ACC112 (cell line): ENCODE data around the gene HS6ST3.

Experiments used
- H2AFZ ChIP-seq: fragments of 200-600 bp; sonication (generic); one replicate; pipeline ENCODE4 v1.6.0; 2017; ENCODE audit warnings: antibody characterized with exemption, low read length; ENCODE audit not compliant: unreplicated experiment
- H3K27ac ChIP-seq: fragments of 200-600 bp; sonication (generic); 2 replicates; pipeline ENCODE4 v1.5.1; 2014; ENCODE audit warnings: low read depth, mild to moderate bottlenecking, antibody characterized with exemption, low read length, moderate library complexity
- H3K27me3 ChIP-seq: fragments of 200-600 bp; sonication (generic); 2 replicates; pipeline ENCODE4 v1.6.1; 2014; ENCODE audit warnings: mild to moderate bottlenecking, antibody characterized with exemption, low read length, moderate library complexity, mixed read lengths; ENCODE audit not compliant: insufficient read depth
- H3K36me3 ChIP-seq: fragments of 200-600 bp; sonication (generic); 2 replicates; pipeline ENCODE4 v1.6.1; 2016; ENCODE audit warnings: mild to moderate bottlenecking, antibody characterized with exemption, low read length, moderate library complexity, mixed read lengths; ENCODE audit not compliant: insufficient read depth
- H3K4me1 ChIP-seq: fragments of 200-600 bp; sonication (generic); one replicate; pipeline ENCODE4 v1.6.1; 2016; ENCODE audit warnings: low read length, mixed read lengths; ENCODE audit not compliant: insufficient read depth, unreplicated experiment, control insufficient read depth
- H3K4me3 ChIP-seq: fragments of 200-600 bp; sonication (generic); 2 replicates; pipeline ENCODE4 v1.5.1; 2014; ENCODE audit warnings: mild to moderate bottlenecking, low read depth, low read length
- H3K79me2 ChIP-seq: fragments of 200-600 bp; sonication (generic); one replicate; pipeline ENCODE4 v1.6.0; 2016; ENCODE audit warnings: low read length; ENCODE audit not compliant: control insufficient read depth, unreplicated experiment, insufficient read depth

Gene HS6ST3

GRCh38 chr13:96379967-96380366 is 290.1 kb downstream of the HS6ST3 start:
- no peaks in the 10 kb centered on the region for H3K4me1 ChIP-seq
- no peak overlapping the region for H2AFZ ChIP-seq
- no peak overlapping the region for H3K27ac ChIP-seq
- no peaks in the 10 kb centered on the region for H3K27me3 ChIP-seq
- H3K36me3 ChIP-seq = no peaks in the 10 kb centered on the region
- H3K79me2 ChIP-seq = no peaks in the 10 kb centered on the region
- H3K4me3 ChIP-seq = no peak overlapping the region

- H3K36me3 ChIP-seq = no peaks in the 10 kb centered on the region
- no peaks in the 10 kb centered on the region for H3K79me2 ChIP-seq
- H2AFZ ChIP-seq = no peak overlapping the region
- 0 out of 2 replicates have a peak overlapping the region, but pooled peaks have one; percentile 47 for H3K4me3 ChIP-seq
- no peaks in the 10 kb centered on the region for H3K27me3 ChIP-seq
- H3K4me1 ChIP-seq = no peaks in the 10 kb centered on the region
- H3K27ac ChIP-seq = no peak overlapping the region
These were observed 291.8 kb downstream of the HS6ST3 start for GRCh38 chr13:96381681-96382080.

GRCh38 chr13:96388598-96388997 is 298.7 kb downstream of the HS6ST3 start:
- Histone ChIP-seq H3K36me3 (no peaks in the 10 kb centered on the region), H3K79me2 (no peaks in the 10 kb centered on the region), H3K4me1 (no peaks in the 10 kb centered on the region), H2AFZ (no peak overlapping the region), H3K27ac (no peak overlapping the region), H3K4me3 (no peak overlapping the region), H3K27me3 (no peaks in the 10 kb centered on the region)

GRCh38 chr13:96391606-96392005 is 301.7 kb downstream of the HS6ST3 start:
- Histone ChIP-seq H3K27me3 (no peaks in the 10 kb centered on the region), H3K36me3 (no peaks in the 10 kb centered on the region), H3K79me2 (no peaks in the 10 kb centered on the region), H3K27ac (no peak overlapping the region), H2AFZ (no peak overlapping the region), H3K4me3 (no peak overlapping the region), H3K4me1 (no peaks in the 10 kb centered on the region)

- Histone ChIP-seq H3K4me3 (no peak overlapping the region), H3K36me3 (no peaks in the 10 kb centered on the region)
These were observed 307.9 kb downstream of the HS6ST3 start for GRCh38 chr13:96397807-96398206.

GRCh38 chr13:96398486-96398885 is 308.6 kb downstream of the HS6ST3 start:
- H3K27ac ChIP-seq = no peak overlapping the region
- no peaks in the 10 kb centered on the region for H3K79me2 ChIP-seq
- no peak overlapping the region for H3K4me3 ChIP-seq
- H3K4me1 ChIP-seq = peaks cover 5% of the 10 kb centered on the region
- no peaks in the 10 kb centered on the region for H3K36me3 ChIP-seq
- no peak overlapping the region for H2AFZ ChIP-seq
- H3K27me3 ChIP-seq = no peaks in the 10 kb centered on the region

More at GRCh38 chr13:96397807-96398206, 307.9 kb downstream of the HS6ST3 start:
- Histone ChIP-seq H2AFZ (no peak overlapping the region), H3K79me2 (no peaks in the 10 kb centered on the region), H3K27ac (no peak overlapping the region), H3K27me3 (no peaks in the 10 kb centered on the region), H3K4me1 (peaks cover 5% of the 10 kb centered on the region)

- H3K27ac ChIP-seq = no peak overlapping the region
- no peaks in the 10 kb centered on the region for H3K36me3 ChIP-seq
- H3K27me3 ChIP-seq = no peaks in the 10 kb centered on the region; the same call in 1 of the 2 replicates
- peaks cover 5% of the 10 kb centered on the region for H3K4me1 ChIP-seq
- H2AFZ ChIP-seq = no peak overlapping the region
- no peak overlapping the region for H3K4me3 ChIP-seq
- H3K79me2 ChIP-seq = no peaks in the 10 kb centered on the region
These were observed 313.3 kb downstream of the HS6ST3 start for GRCh38 chr13:96403241-96403640.

GRCh38 chr13:96403651-96404050 is 313.7 kb downstream of the HS6ST3 start:
- H3K79me2 ChIP-seq = no peaks in the 10 kb centered on the region
- no peak overlapping the region for H3K4me3 ChIP-seq
- H3K36me3 ChIP-seq = no peaks in the 10 kb centered on the region
- H3K27me3 ChIP-seq = no peaks in the 10 kb centered on the region; the same call in 1 of the 2 replicates
- no peak overlapping the region for H2AFZ ChIP-seq
- peaks cover 5% of the 10 kb centered on the region for H3K4me1 ChIP-seq
- H3K27ac ChIP-seq = no peak overlapping the region

- Histone ChIP-seq H3K4me3 (no peak overlapping the region), H2AFZ (no peak overlapping the region), H3K4me1 (no peaks in the 10 kb centered on the region), H3K27ac (no peak overlapping the region), H3K36me3 (no peaks in the 10 kb centered on the region), H3K27me3 (peaks cover 10% of the 10 kb centered on the region; the same call in 1 of the 2 replicates), H3K79me2 (no peaks in the 10 kb centered on the region)
These were observed 326.0 kb downstream of the HS6ST3 start for GRCh38 chr13:96415831-96416385.

- Histone ChIP-seq H3K27me3 (peaks cover 10% of the 10 kb centered on the region; the same call in 1 of the 2 replicates), H3K36me3 (no peaks in the 10 kb centered on the region), H3K4me3 (no peak overlapping the region), H3K27ac (no peak overlapping the region), H3K79me2 (no peaks in the 10 kb centered on the region), H3K4me1 (no peaks in the 10 kb centered on the region), H2AFZ (no peak overlapping the region)
These were observed 328.2 kb downstream of the HS6ST3 start for GRCh38 chr13:96417939-96418685.

GRCh38 chr13:96421314-96421713 is 331.4 kb downstream of the HS6ST3 start:
- H3K4me3 ChIP-seq = no peak overlapping the region
- peaks cover 10% of the 10 kb centered on the region; the same call in 1 of the 2 replicates for H3K27me3 ChIP-seq
- no peak overlapping the region for H2AFZ ChIP-seq
- H3K79me2 ChIP-seq = no peaks in the 10 kb centered on the region
- no peaks in the 10 kb centered on the region for H3K36me3 ChIP-seq
- H3K4me1 ChIP-seq = no peaks in the 10 kb centered on the region
- H3K27ac ChIP-seq = no peak overlapping the region
